HG03097 (cell line): ENCODE results near the gene USP15.
A peak's percentile ranks its signal among the peaks of the same experiment; 100 is the strongest.

Experiments used
- ATAC-seq: cut with Tn5 transposase; IDR thresholded peaks from one replicate; pipeline ENCODE4 v1.9.1; 2021; ENCODE audit not compliant: unreplicated experiment, low FRiP score

Gene USP15

DNA sequence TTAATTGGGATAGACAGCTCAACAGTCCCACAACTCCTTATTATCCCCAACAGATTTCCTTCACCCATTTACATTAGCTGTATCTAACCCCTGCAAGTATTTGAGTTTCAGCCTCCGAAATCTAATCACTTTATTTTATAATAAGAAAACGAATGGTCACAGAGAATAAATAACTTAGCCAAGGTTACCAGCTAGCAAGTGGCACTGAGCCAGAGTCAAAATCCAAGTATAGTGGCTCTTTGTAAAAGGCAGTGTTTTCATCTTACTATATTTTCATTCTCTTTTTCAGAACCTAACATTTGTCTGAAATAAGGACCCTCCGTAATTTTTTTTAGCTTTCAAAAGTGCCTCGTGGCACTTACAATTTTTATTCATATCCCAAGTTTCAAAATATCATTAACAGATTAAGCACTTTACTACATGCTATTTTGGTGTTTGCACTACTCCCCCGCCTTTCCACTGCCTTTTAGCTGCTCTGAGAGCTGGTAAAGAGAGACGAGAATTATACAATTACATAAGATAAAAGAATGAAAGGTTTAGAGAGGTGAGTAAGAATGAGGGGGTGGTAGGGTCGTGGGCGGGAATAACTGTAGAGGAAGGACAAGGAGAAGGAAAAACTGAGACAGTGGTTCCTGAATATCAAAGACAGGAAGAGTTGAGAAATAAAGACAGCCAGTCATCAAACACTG, 3.7 kb upstream of the USP15 start:
- ATAC-seq: no peak

DNA sequence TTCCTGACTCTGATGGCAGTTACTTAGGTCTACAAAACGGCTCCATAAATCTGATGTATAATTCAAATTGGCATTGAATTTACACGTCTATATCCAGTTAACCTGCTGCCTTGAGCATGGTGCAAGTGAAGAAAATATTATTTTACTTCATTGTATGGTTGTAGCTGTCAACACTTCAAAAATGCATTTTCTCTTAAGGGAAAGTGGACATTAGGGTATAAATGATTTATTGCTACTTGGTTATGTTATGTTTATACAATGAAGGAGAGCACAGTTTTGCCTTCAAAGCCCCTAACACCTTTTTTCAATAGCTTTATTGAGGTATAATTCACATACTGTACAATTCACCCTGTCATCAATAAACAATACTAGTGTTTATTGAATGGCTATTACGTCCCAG, 2.0 kb upstream of the USP15 start:
- no peak for ATAC-seq

DNA sequence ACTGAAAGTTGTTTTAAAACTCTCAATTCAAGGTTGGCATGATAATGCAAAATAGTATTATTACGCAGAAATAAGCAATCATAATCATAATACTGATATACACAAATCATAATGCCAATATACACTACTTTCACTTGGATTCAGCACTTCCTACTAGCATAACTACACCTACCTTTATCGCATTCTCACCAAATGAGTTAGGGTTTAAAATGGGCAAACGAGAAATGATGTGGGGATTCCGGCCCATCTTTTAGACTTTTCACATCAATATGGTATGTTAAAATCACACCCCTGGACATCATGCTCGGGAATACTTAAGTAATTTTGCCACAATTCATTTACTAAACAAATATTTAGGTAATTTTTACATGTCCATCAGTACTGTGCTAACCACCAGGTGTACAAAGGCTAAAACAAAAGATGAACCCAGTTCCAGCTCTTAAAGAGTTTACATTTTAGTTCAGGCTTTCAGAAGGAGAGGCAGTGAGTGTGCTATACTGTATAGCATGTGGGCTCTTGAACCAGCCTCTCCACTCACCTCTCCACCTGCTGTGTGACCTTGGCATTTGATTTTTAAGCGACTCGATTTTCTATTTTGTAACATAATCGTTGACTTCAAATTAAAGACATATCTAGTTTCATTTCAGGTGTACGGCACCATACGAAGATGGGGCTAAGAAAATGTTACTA, 1.1 kb upstream of the USP15 start:
- ATAC-seq: no peak

GRCh38 chr12:62259631-62259992, 592 bp upstream of the USP15 start:
- peak; percentile 8 for ATAC-seq

- peak; percentile 51 for ATAC-seq
These were observed 804 bp downstream of the USP15 start for GRCh38 chr12:62260733-62261683.

GRCh38 chr12:62261876-62262517, 1.8 kb downstream of the USP15 start:
- no peak for ATAC-seq

- ATAC-seq: no peak
These were observed 3.0 kb downstream of the USP15 start for GRCh38 chr12:62263232-62263631.

DNA sequence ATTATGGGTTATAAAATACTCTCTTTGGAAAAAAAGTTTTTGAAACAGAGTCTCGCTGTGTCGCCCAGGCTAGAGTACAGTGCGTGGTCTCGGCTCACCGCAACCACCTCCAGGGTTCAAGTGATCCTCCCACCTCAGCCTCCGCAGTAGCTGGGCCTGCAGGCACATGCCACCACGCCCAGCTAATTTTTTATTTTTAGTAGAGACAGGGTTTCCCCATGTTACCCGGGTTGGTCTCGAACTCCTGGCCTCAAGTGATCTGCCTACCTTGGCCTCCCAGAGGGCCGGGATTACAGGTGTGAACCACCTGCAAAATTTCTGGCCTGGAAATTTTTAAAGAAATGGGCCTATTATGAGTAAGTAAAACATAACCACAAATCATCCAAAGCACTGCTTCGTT, 3.8 kb downstream of the USP15 start:
- no peak for ATAC-seq

DNA sequence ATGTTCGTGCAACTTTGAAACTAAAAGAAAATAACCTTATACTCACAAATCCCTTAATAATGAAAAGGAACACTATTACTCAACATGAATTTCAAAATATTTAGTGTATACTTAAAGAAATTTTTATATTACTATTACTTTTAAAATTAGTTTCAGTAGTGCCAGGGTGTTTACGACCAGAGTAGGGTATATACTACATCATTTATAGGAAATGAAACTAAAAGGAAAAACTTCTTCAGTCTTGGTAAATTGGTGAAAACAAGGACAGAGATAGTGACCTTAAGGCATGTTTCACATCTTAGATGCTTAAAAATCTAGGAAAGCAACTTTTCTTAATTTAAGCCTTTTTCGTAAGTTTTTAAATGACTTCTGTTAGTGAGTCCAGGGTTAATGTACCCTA, 4.5 kb downstream of the USP15 start:
- no peak for ATAC-seq

DNA sequence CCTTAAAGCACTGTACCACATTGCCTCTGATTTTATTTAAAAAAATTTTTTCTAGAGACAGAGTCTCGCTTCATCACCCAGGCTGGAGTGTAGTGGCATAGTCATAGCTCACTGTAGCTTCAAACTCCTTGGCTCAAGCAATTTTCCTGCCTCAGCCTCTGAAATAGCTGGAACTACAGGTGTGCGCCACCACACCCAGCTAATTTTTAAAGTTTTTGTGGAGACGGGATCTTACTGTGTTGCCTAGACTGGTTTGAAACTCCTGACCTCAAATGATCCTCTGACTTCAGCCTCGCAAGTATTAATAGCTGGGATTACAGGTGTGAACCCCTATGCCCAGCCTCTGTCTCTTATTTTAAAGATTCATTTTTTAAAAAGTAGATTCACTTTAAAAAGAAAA, 5.3 kb downstream of the USP15 start:
- ATAC-seq: no peak

- no peak for ATAC-seq
These were observed 6.8 kb downstream of the USP15 start for GRCh38 chr12:62267026-62267425.

- ATAC-seq: no peak
These were observed 7.3 kb downstream of the USP15 start for GRCh38 chr12:62267480-62267879.

DNA sequence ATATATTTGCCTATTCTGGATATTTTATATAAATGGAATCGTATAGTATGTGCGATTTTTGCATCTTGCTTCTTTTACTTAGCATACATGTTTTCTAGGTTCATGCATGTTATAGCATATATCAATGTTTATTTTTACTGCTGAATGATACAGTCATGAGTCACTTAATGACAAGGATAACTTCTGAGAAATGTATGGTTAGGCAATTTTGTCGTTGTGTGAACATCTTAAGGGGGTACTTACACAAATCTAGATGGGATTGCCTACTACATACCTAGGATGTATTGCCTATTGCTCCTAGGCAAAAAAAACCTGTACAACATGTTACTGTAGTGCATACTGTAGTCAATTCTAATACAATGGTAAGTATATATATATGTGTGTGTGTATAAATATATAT, 8.8 kb downstream of the USP15 start:
- no peak for ATAC-seq

- no peak for ATAC-seq
These were observed 9.4 kb downstream of the USP15 start for GRCh38 chr12:62269464-62270228.

GRCh38 chr12:62270384-62270783, 10.2 kb downstream of the USP15 start:
- no peak for ATAC-seq

DNA sequence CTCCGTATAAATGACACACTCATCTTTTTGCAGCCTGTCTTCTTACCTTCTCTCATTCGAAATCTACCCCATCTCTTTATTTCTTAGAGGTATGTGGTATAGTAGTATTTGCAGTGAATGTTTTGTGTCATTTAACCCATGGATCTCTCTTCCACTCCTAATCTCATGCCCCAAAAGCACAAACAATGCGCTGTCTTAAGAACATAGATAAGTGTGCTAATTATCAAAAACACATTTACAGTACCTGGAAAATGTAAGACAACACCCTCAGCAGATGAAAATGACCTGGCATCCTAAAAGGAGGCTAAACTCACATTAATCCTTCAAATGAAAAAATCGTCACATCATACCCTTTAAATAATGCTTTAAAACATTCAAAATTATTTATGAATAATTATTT, 10.7 kb downstream of the USP15 start:
- ATAC-seq: no peak

GRCh38 chr12:62272936-62273552, 12.8 kb downstream of the USP15 start:
- ATAC-seq: no peak

DNA sequence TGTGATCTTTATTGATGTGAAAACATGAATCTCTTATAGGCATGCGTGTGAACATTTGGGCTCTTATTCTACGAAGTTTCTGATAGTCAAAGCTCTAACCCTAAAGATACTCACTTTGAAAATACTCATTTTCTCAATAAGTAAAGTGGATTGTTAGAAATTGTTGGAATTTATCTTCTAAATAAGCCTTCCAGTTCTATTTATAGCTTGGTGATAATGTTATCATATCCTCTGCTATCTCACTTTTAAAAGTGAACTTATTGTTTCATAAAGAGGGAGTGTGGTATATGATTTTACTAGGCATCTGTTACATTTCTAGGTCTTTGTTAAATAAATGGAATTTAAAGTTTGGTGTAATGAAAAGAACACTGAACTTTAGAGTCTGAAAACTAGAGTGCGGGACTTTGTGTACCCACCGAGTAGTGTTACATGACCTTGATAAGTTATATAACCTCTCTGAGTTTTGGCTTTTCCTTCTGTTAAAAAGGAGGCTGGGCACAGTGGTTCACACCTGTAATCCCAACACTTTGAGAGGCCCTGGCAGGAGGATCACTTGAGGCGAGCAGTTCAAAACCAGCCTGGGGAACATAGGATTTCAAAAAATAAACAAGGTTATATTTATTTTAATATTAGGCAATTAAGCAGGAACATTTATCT, 13.6 kb downstream of the USP15 start:
- no peak for ATAC-seq

DNA sequence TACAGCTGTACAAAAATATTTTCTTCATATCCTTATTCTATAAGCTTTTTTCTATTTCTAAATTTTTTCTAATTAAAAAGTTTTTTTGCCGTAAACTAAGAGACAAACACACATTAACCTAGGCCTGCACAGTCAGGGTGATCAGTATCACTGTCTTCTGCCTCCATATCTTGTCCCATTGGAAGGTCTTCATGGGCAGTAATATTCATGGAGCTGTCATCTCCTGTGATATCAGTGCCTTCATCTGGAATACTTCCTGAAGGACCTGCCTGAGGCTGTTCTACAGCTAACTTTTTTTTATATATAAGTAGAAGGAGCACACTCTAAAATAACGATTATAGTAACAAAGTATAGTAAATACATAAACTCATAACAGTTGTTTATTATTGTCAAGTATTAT, 17.8 kb downstream of the USP15 start:
- no peak for ATAC-seq
